NCI-H2107 treated with DMSO at 0.1 percent for 48 hours (cell line): ENCODE data around the gene SIX2.

ENCODE experiments used
- DNase-seq: peaks from one replicate; lab custom pipeline; 2025; ENCODE audit not compliant: unreplicated experiment; lab: John Stamatoyannopoulos, UW

Gene SIX2

DNA sequence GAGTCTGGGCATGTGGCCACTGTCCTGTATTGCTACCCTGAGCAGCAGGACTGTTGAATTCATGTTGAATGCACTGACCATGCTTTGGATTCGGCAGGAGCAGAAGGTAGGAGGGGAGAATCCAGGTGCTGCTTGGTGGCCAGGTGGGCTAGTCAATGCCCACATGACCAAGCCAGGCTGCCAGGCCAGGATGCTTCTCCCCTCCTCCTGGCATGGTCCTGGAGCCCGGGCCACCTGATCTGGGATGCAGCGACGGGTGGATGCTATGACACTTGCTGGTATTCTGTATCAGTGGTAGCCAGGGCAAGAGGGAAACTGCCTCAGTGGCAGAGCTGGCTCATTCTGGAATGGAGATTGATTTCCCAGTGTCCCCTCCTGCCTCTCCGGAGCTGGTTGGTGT is 14.8 kb upstream of the SIX2 start:
- no peak for DNase-seq

- DNase-seq = no peak
Measured at GRCh38 chr2:45020439-45020838, 11.2 kb upstream of the SIX2 start.

DNA sequence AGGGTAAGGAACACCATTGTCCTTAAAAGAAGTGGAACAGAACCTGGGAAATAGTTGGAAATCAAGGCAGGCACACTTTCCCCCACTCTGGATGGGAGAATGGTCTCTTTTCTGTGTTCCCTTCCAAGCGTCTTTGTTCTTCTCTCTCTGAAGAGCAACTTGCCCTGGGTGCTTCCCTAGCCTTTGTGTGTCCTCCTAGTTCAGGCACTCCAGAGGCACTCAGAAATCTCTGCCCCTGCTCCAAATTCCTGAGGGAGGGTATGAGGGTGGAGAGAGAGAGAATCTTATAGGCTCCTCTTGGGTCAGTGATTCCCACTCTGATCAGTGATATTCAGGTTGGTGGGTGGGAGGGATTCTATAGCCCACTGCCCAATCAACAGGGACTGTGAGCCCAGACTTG is 8.8 kb upstream of the SIX2 start:
- no peak for DNase-seq

DNA sequence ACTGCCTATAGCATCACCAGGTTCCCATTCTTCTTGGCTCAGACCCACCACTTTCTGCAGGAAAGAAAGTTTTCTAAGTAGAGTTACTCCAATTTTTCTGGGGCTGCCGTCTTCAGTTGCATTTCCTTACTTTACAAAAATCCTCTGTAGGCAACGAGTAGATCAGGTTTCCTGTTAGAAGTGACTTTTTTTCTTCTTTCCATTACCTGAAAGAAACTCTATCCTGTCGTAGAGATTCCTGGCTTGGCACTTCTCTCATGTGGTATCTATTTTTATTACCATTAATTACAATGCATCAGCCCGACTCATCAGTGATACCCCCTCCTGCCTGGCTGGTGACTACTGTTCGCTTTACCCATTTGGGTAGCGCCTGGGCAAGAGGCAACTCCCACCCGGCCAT is 5.6 kb upstream of the SIX2 start:
- no peak for DNase-seq

GRCh38 chr2:45014016-45014702 is 4.9 kb upstream of the SIX2 start:
- no peak for DNase-seq

DNA sequence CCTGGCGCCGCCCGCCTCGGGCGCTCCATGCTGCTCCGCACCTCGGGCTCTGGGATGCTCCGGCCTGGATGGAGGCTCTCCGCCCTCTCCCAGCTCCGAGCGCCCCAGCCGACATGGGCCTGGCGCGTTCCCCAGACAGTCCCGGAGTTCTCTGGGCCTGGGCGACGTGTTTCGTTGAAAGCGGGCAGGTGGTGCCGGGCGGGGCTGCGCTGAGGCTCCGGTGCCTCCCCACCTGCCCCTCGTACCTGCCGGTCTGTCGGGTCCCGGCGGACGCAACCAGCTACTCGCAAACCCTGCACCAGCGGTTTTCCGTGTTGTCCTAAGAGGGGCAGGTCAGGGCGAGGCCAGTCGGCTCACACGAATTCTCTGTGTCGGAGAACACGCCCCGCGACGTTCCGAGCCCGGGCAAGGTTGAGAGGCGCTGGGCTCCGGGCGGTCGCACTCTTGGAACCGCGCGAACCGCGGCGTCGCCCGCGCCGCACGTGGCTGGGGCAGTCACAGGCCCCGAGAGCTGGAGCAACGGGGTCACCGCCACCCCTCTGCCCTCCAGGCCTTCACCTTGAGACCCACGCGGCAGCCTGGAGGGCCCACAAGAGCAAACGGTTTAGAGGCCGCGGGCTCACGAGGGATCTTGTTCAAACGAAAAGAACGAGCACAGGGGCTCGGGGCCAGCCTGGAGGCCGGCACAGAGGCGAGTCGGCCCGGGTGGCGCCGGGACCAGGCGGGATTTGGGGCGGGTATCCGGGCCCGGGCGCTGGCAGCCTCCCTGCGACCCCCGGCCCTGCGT is 4.2 kb upstream of the SIX2 start:
- DNase-seq = no peak

GRCh38 chr2:45012733-45013132 is 3.5 kb upstream of the SIX2 start:
- no peak for DNase-seq

DNA sequence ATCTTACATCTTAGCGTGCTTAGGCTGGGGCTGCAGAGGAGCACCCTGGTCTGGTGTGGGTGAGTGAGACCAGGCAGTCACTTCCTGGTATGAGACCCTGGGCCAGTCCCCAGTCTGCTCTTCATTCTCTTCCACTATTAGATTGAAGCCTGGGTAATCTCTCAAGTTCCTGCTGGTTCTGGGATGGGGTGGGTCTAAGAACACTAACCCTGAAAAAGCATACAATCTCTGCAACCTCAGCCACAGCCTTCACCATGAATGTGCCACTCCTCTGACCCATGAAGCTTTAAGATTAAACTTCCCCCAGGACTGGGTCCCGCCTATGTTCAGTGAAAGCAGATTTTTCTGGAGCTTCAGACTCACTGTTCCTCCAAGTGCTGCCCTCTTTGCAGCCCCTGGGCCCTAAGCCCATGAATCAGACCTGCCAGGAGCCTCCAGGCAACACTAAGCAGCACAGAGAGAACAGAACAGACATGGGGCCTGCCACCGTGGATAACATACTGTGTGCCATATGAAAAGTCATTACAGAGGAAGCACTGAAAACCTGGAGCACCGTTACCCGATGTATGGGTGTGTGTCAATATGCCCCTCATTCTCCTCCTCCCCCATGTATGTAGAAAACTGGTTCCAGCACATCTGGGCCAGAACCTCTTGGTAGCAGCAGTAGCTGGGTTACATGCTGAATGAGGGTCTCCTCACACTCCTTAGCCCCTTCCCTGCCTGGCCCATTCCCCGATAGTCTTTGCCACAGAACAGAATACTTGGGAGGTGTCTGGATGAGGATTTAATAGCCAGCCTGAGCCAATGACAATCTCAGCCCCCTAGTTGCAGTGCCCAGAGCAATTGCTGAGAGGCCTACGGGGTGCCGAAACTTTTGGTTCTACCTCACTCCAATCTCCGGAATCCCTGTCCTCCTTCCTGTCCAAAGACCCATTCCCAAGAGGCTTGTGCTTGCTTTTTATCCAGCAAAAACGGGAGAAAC is 2.7 kb upstream of the SIX2 start:
- no peak for DNase-seq

DNA sequence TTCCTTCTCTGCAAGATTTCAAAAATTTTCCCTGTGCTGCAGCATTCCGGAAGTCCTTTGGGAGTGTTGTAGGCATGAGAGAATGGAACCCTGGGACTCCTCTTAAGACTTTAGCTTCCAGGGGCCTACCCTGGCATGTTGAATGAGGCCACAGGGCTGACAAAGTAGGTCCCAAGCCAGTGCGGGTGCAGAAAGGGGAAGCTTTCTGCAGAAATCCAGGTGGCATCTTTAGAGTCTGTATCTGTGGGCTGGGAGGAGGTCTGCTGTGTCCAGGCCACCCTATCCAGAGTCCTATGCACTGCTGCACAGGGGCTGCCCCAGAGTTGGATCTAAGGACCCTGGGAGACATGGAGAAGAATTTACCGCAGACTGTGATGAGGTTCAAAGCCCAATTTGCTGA is 1.9 kb upstream of the SIX2 start:
- no peak for DNase-seq

DNA sequence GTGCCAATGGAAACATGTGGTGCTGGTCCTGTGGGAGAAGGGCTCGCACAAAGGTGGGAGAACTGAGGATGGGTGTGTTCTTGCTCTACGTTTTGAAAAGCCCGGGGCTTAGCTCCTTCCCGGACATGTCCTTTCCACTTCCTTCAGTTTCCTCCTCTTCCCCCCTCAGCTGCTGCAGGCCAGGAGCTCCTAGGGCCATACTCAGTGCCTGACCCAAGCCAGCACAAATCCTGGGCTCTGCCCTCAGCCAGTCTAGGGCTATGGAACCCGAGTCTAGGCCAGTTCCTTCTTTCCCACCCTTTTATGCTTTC is 1.4 kb upstream of the SIX2 start:
- DNase-seq = no peak

DNA sequence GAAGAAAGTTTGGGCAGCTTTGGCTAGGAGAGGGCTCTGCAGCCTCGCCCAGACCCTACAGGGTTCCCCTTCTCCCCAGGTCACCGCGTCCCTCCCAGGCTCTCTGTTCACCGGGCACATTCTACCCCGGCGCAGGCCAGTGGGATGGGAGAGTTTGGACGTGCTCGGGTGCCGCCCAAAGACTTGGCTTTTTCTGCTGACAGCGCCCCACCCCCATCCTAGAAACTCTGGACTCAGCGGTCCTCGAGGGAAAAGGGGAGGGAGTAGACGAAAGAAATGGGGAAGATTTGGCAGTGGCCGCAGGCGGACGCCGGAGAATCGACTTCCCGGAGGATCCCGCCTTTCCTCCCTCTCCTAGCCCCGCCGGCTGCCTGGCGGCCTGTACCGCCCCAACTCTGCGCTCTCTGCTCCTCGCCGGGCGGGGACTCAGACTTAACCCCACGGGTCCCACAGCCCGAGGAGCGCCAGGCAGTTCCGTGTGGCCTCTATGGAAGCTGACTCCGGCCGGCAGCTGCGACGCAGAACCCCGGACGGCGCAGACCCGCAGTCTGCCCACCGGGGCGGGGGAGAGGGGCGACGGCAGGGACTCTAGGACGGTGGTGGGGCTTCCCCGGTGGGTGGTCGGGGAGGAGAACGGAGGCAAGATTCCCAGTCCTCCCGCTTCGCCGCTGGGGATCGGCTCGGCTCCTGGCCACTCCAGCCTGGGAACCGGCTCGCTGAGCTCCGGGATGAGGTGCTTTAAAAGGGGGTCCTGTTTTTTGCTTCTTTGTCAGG is 863 bp upstream of the SIX2 start:
- peak; percentile 62 for DNase-seq

DNA sequence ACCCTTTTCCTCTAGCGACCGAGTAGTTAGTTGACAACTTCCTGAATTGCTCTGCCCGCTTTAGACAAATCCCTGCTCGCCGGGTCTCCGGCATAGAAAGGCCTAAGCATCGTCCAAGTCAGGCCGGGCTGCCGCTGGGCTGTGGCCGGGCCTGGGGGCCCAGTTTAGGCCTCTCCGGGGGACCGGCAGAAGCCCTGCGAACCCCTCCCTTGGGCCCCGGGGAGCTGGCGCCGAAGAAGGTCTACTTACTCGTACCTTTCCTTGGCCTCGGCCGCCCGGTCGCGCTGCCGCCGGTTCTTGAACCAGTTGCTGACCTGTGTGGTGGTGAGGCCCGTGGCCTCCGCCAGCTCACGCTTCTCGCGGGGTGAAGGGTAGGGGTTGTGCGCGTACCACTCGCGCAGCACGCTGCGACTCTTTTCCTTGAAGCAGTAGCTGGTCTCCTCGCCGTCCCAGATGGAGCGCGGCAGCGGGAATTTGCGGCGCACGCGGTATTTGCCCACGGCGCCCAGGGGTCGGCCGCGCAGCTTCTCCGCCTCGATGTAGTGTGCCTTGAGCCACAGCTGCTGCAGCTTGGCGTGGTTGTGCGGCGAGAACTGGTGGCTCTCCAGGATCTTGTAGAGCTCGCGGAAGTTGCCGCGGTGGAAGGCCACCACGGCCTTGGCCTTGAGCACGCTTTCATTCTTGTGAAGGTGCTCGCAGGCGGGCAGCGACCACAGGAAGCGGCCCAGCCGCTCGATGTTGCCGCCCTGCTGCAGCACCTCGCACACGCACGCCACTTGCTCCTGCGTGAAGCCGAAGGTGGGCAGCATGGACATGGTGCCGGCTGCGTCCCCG is 739 bp downstream of the SIX2 start:
- DNase-seq = peak; percentile 24

DNA sequence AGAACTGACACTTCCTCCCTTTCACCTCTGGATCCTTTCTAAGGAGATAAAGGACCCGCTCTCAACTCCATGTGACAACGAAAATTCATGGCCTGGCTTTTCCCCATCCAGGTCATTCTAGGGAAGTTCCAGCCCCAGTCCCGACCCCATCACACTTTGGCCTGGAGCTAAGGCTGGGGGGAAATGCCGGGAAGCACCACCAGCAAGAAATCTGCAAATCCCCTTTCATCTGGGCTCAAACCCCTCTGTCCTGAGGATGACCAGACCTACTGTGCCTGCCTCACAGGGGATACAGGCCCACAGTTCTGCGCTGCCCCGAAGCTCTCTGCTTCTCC is 1.3 kb downstream of the SIX2 start:
- no peak for DNase-seq

- DNase-seq = no peak
Measured at GRCh38 chr2:45006942-45007287, 2.3 kb downstream of the SIX2 start.

GRCh38 chr2:45006041-45006941 is 3.0 kb downstream of the SIX2 start:
- DNase-seq = no peak

DNA sequence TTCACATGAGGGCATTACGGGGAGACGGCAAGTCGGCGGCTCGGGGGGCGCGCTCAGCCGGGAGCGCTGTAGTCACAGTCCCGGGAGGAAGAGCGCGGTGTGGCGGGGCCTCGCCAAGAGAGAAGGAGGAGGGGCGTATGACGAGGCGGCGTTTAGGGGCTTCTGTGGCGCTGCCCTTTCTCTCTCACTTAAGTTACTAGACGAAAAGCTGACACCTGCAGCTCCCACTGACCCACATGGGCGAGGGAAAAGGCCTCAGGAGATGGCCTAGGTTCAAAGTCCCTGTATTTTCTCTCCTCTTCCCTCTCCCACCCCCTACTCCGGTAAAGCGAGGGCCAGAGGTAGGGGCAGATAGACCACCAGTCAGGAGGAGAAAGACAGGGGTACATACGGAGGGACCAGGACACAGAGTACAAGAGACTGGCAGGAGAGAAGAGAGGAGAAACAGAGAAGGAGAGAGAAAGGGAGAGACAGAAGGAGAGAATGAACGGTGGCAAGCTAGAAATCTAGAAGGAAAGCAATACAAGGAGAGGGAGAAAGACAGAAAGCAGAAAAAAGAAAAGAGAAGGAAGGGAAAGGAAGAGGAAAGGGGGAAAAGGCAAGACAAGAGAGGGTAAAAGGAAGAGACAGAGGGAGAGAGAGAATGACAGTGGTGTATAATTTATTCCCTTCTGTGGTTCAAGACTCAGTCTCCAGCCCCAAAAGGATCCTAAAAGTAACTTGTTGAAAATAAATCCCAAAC is 3.8 kb downstream of the SIX2 start:
- DNase-seq = no peak

GRCh38 chr2:45004562-45005191 is 4.6 kb downstream of the SIX2 start:
- no peak for DNase-seq
